Mononuclear cell (primary cell): Measurements from ENCODE around the gene SURF6. TPM values are rescaled to one million over a fixed set of nuclear protein-coding genes. Genes with fewer than 3 reads are reported as not detected.
"Not testable (repeated sequence)": the region's sequence is repeated elsewhere in the genome, so short reads cannot be mapped to it uniquely, and the experiment has no call there.

Experiments
- H3K27me3 ChIP-seq: 2 replicates; pipeline ENCODE4 v1.6.0; 2011; ENCODE audit warnings: low read length, control low read depth; ENCODE audit not compliant: insufficient read depth
- H3K4me1 ChIP-seq: 2 replicates; pipeline ENCODE4 v1.5.1; 2011; ENCODE audit warnings: mild to moderate bottlenecking, low read length, control low read depth; ENCODE audit not compliant: insufficient read depth
- H3K4me3 ChIP-seq: 2 replicates; pipeline ENCODE4 v1.5.1; 2011; ENCODE audit warnings: mild to moderate bottlenecking, low read length, moderate library complexity
- H3K9me3 ChIP-seq: 2 replicates; pipeline ENCODE4 v1.5.1; 2011; ENCODE audit warnings: low read depth, mild to moderate bottlenecking, control low read depth, low read length
- total RNA-seq: library from RNA; depleted of rRNA; stranded (reverse); fragments of >200 nt; gene quantifications from one replicate; pipeline ENCODE4 v1.2.3, GENCODE V29; 2012

The SURF6 gene
- 4.8 TPM for total RNA-seq

DNA sequence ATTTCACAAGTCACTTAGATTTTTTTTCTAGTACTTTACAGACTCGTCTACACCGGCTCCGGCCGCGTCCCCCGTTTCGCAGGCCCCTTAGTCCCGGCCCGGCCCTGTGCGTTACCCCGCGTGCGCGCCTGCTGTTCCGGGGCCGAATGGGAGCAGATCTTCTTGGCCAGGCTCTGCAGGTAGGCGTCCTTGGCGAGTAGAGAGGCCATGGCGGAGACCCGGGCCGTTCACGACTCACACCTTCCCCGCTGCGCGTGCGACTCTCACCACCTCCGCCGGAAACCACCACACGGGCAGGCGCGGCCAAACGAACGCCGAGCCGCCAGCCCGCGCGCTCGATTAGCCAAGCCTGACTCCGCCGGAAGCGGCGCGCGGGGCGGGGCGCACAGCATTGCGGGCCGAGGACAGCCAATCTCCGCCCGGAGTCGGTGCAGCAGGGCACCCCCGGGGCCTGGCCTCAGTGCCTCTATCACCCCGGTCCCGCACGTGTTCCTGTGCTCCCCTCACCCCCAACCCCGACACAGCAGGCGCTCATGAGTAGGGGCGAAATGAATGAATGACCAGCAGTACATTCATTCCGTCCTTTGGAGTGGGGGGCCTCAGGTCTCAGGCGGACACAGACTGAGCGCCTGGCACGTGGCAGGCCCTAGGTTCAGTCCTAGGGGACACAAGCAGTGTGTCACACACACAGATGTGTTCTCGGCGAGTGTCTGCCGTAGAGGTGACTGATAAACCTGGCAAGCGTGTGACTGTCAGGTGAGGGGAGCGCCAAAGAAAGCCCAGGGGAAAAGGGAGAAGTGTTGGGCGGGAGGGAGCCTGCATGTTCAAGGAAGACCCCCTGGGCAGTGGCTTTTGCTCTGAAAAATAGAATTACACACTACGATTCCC, at the start of gene SURF6:
Gene SURF6 (minus strand): TSS at position 265 of the 888 bp plus-strand sequence. CDS start 56 bp downstream, at position 209.
- Histone ChIP-seq H3K27me3 (no peaks in the 10 kb centered on the region), H3K9me3 (no peaks in the 10 kb centered on the region), H3K4me1 (peaks cover 54% of the 10 kb centered on the region), H3K4me3 (peak within 1 kb of the TSS; percentile 76)

DNA sequence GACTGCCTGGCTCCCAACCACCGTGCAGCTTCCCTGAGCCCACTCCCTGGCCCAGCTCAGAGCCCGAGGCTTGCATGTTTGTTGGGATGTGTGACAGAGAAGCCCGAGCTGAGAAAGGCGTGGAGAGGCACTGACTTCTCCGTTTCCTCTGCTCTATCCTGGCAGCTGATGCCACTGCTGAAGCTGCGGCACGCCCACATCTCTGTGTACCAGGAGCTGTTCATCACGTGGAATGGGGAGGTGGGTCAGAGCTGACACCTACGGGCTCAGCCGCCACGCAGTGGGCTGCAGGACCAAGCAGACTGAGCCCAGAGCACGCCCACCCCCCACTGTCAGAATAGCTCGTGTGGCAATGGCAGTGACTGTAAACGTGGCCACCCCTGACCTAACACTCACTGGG, 49.5 kb upstream of the SURF6 start:
- Histone ChIP-seq H3K4me1 (no peaks in the 10 kb centered on the region), H3K9me3 (no peaks in the 10 kb centered on the region), H3K4me3 (no peak overlapping the region), H3K27me3 (no peaks in the 10 kb centered on the region)

DNA sequence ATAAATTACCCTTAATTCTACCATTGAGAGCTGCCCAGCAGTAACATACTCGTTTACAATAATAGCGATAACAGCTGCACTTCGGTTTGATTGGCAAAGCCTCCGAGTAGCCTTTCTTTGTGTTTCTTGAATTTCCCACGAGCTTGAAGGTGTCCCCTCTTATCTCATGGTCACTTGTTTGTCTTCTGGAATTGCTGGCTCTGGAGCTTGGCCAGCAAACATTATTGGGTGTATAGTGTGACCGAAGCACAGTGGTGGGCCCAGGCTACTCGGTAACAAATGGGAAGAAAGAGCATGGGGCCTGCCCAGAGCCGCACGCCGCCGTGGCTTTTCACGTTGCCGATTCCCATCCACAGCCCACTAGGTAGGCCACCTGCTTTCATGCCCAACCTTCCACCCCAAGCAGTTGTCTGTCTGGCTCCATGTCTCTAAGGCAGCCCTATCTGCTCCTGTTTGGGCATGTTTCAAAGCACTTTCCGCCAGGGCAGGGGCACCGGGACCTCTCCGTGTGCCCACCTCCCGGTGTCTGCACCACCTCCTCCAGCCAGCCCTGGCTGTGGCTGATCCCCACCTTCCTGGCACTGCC, 48.8 kb upstream of the SURF6 start:
- Histone ChIP-seq H3K27me3 (no peaks in the 10 kb centered on the region), H3K4me1 (no peaks in the 10 kb centered on the region), H3K9me3 (no peaks in the 10 kb centered on the region), H3K4me3 (no peak overlapping the region)

DNA sequence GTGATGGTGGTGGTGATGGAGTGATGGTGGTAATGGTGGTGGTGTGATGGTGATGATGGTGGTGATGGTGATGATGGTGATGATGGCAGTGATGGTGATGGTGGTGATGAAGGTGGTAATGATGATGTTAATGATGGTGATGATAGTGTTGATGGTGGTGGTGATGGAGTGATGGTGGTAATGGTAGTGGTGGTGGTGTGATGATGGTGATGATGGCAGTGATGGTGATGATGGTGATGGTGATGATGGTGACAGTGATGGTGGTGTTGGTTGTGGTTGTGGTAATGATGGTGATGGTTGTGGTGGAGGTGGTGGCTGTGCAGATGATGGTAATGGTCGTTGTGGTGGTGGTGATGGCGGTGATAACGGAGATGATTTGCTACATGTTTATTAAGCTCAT, 47.5 kb upstream of the SURF6 start:
- Histone ChIP-seq H3K9me3 (no peaks in the 10 kb centered on the region), H3K27me3 (no peaks in the 10 kb centered on the region), H3K4me1 (no peaks in the 10 kb centered on the region), H3K4me3 (no peak overlapping the region)

DNA sequence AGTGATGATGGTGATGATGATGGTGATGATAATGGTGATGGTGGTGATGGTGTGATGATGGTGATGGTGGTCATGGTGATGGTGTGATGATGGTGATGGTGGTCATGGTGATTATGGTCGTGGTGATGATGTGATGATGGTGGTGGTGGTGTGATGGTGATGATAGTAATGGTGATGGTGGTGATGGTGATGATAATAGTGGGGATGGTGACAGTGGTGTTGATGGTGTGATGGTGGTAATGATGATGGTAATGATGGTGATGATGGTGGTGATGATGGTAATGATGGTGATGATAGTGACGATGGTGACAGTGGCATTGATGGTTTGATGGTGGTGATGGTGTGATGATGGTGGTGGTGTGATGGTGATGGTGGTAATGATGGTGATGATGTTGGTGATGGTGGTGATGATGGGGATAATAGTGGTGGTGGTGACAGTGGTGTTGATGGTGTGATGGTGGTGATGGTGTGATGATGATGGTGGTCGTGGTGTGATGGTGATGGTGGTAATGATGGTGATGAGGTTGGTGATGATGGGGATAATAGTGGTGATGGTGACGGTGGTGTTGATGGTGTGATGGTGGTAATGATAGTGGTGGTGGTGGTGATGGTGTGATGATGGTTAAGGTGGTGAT, 46.6 kb upstream of the SURF6 start:
- Histone ChIP-seq H3K4me3 (no peak overlapping the region), H3K27me3 (no peaks in the 10 kb centered on the region)

DNA sequence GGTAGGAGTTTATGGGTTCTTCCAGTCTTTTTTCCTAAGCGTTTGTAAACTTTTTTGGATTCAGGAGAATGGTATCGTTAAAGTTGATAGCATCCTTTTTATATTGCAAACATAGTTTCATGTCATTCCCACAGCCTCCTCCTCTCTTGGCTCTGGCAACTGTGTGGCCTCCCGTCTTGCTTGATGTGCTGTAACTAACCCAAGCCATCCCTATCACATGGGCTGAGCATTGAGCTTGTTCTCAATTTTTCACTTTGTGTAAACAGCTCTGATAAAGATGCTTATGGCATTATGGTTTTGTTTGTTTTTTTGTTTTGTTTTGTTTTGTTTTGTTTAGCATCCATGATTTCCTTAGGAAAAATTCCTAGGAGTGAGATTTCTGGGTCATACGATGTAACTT, 44.7 kb upstream of the SURF6 start:
- Histone ChIP-seq H3K4me3 (no peak overlapping the region), H3K4me1 (peaks cover 6% of the 10 kb centered on the region), H3K27me3 (no peaks in the 10 kb centered on the region), H3K9me3 (no peaks in the 10 kb centered on the region)

More for the DNA sequence above, 46.6 kb upstream of the SURF6 start:
- Histone ChIP-seq H3K9me3 (no peaks in the 10 kb centered on the region), H3K4me1 (no peaks in the 10 kb centered on the region)

DNA sequence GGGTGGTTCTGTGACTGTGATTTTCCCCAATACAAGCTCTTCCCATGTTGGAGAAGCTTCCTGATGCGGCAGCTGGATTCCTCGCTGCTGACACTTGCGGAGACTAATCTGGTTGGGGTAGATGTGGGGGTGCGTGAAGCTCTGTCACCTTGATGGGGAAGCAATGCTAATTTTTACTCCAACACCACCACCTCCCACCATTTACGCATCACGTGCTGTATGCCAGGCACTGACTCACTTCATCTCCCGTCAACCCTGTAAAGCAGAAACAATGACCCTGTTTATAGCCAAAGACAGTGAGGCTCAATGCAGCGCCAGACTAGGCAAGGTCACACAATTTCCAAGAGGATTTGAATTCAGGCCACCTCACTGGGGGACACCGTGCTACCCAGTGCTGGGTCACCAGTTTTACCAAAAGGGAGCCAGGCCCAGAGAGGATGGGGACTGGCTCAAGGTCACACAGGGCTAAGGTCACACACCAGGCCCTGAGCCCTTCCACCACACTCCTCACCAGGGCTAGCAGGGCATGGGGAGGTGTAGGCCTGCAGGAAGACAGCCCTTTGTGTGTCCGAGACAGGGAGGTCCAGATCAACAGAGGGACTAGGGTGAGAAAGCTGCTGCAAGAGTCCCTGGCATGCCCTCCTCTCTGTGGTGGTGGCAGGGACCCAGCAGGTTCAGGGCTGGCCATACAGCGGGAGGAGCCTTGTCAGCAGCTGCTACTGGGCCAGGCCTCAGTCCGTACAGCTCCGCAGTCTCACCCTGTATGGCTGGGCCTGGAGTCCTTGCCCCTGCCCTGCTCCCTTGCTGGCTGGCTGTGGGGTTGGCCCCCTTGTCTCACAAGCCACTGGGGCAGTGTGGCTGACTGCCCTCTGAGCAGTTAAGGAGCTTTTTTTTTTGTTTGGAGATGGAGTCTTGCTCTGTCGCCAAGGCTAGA, 43.4 kb upstream of the SURF6 start:
- Histone ChIP-seq H3K9me3 (no peaks in the 10 kb centered on the region), H3K4me3 (no peak overlapping the region), H3K27me3 (no peaks in the 10 kb centered on the region), H3K4me1 (peaks cover 14% of the 10 kb centered on the region)

DNA sequence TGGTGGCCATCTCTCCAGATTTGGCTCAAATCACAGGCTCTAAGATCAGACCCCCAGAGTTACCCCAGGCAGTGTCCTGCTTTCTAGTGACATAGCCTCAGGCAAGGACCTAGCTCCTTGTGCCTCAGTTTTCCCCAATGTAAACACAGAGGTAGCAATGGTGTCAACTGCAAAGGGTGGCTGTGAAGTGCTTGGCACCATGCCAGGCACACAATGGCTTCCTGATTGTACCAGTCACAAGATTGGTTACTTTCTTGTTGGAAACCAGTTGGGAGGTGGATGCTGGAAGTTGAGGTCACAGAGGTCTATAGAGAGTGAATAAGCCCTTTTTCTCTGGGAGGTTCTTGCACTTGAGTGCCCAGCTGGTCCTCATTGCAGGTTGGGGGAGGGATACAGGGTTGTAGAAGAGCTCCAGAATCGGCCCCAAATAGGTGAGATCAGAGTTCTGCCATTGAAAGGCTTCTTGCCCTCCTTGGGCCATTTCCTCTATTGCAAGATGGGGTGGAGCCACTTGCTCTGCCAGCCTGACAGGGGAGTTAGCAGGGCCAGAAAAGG, 42.5 kb upstream of the SURF6 start:
- Histone ChIP-seq H3K4me3 (no peak overlapping the region), H3K9me3 (no peaks in the 10 kb centered on the region), H3K4me1 (peaks cover 24% of the 10 kb centered on the region), H3K27me3 (no peaks in the 10 kb centered on the region)

DNA sequence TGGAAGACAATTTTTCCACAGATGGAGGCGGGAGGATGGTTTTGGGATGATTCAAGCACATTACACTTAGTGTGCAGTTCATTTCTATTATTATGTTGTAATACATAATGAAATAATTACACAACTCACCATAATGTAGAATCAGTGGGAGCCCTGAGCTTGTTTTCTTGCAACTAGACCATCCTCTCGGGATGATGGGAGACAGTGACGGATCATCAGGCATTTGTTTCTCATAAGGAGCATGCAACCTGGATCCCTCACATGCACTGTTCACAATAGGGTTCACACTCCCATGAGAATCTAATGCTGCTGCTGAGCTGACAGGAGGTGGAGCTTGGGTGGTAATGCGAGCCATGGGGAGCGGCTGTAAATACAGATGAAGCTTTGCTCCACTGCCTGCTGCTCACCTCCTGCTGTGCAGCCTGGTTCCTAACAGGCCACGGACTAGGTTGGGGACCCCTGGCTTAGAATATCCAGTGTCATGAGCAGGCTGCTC, 41.8 kb upstream of the SURF6 start:
- H3K4me3 ChIP-seq: no peak overlapping the region
- no peaks in the 10 kb centered on the region for H3K27me3 ChIP-seq
- no peaks in the 10 kb centered on the region for H3K9me3 ChIP-seq
- H3K4me1 ChIP-seq: peaks cover 31% of the 10 kb centered on the region

DNA sequence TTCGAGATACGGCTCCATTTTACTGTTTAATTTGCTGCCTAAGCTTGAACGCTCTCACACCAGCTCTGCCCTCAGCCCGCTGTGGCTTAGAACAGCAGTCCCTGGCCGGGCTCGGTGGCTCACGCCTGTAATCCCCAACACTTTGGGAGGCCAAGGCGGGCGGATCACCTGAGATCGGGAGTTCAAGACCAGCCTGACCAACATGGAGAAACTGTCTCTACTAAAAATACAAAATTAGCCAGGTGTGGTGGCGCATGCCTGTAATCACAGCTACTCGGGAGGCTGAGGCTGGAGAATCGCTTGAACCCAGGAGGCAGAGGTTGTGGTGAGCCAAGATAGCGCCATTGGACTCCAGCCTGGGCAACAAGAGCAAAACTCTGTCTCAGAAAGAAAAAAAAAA, 41.3 kb upstream of the SURF6 start:
- H3K4me3 ChIP-seq, H3K27me3 ChIP-seq, H3K9me3 ChIP-seq: not testable (repeated sequence)
- H3K4me1 ChIP-seq: peaks cover 36% of the 10 kb centered on the region

DNA sequence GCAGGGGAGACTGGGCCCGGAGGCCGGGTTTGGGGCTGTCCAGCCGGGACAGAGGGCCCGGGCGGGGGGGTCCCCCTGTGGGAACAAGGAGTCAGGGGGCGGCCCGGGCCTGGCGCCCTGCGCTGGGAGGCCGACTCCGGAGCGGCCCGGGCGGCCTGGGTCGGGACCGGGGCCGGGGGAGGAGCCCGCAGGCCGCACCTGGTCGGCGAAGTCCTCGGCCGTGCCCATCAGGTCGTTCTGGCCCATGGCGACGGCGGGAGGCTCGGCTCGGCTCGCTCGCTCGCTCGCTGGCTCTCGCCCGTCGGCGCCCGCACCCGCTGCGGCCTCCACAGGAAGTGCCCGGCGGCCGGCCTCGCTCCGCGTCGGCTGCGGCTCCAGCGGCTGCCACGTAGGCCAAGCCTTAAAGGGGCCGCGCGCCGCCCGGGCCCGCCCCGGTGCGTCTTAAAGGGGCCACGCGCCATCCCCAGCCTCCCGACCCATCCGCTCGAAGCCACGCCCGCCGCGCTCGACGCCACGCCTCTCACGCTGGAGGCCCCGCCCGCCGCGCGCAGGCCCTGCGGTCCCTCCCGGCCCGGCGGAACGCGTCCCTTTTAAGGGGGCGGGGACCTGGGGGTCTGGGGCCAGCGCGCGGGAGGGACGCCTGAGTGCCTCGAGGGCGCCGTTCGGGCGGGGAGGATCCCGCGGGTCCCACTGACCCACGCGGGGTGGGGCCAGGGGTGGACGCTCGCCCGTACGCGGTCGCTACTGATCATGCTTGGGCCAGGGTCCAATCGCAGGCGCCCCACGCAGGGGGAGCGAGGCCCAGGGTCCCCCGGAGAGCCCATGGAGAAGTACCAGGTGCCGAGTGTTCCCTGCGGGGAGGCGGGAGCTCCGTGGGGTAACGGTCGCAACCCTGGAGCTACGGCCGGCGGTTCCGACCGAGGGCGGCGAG, 40.0 kb upstream of the SURF6 start, which contains the start of the genes STKLD1 and SURF4:
Gene STKLD1 (plus strand): TSS at position 643 of the 931 bp plus-strand sequence. CDS start 108 bp downstream, at position 751.
Gene SURF4 (minus strand): TSS at position 337 of the 931 bp plus-strand sequence. CDS start 91 bp downstream, at position 246.
- no peaks in the 10 kb centered on the region for H3K27me3 ChIP-seq
- H3K9me3 ChIP-seq: no peaks in the 10 kb centered on the region
- peak within 1 kb of the TSS; percentile 76 for H3K4me3 ChIP-seq
- H3K4me1 ChIP-seq: peaks cover 49% of the 10 kb centered on the region

DNA sequence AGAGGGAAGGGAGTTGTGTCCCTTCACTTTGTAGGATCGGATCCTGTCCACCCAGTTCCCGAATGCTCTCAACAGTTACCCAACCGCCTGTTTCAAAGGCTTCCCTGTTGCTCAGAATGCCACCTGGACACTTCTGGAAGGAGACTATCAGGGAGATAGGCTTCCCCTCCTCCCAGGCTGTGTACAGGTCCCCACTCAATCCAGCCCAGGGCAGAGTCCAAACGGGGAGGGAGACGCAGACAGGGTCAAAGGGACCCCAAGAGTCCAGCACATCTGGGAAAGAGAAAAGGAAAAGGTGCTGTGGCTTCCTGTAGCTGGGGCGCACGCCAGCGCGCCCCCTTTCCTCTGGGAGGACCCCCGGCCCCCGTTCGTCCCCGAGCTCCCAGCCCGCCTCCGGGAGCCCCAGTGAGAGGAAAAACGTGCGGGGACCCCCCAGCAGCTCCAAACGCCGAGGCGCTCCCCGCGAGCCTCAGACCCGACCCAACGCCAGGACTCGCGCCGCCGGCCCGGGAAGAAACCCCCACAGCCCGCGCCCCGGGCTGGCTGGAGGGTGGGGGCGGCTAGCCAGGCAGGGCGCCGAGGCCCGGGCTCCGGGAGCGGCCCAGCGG, 39.2 kb upstream of the SURF6 start:
- no peaks in the 10 kb centered on the region for H3K9me3 ChIP-seq
- no peaks in the 10 kb centered on the region for H3K27me3 ChIP-seq
- H3K4me1 ChIP-seq: peaks cover 56% of the 10 kb centered on the region
- H3K4me3 ChIP-seq: peak overlapping the region; percentile 76

DNA sequence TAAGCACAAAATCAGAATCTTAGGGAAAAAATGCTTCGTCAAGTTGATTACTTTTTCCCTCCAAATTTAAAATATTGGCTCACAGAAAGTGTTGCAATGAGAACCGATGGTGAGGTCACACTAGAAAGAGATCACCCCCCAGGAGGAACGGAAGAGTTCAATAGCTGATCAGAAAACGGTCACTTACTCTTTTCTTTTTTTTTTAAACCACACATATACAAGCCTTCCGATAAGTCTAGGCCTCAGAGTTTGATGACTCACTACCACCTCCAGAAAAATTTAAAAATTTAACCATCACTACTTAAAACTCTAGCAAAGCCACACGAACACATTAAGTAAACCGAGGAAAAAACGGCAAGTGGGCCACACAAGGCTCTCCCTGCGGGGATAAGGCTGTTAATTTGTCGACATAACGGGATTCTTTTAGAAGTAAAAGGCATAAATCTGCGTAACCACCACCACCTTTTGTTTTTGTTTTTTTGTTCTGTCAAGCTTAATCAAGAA, 38.7 kb upstream of the SURF6 start:
- peaks cover 62% of the 10 kb centered on the region for H3K4me1 ChIP-seq
- H3K4me3 ChIP-seq: peak overlapping the region; percentile 76

More for the DNA sequence above, 38.7 kb upstream of the SURF6 start:
- Histone ChIP-seq H3K9me3 (no peaks in the 10 kb centered on the region), H3K27me3 (no peaks in the 10 kb centered on the region)
